HCT116 (cell line): ENCODE results near the gene PPP2R3C. TPM values are rescaled to one million over a fixed set of nuclear protein-coding genes. Genes with fewer than 3 reads are reported as not detected.

ENCODE experiments used
- ATAC-seq: fragments of 200-7000 bp; cut with Tn5 transposase; 2 replicates; pipeline ENCODE4 v1.9.1; 2020; ENCODE audit warnings: mild to moderate bottlenecking, moderate library complexity
- BruUV-seq: library from RNA; stranded (reverse); fragments of 400-500 nt; replicated peaks from 2 replicates; lab custom pipeline; 2021; lab: Mats Ljungman, UMichigan
- CTCF ChIA-PET: fragments of 300-600 bp; sonication (Branson Sonifier 250); formaldehyde crosslinking; loops from one replicate; lab custom pipeline; 2021; ENCODE audit warnings: antibody characterized with exemption; lab: Charles Lee
- POLR2A ChIA-PET: fragments of 300-600, 350-600 bp; sonication (Branson Sonifier 250); formaldehyde crosslinking; loops from one replicate; lab custom pipeline; 2021; ENCODE audit warnings: antibody characterized with exemption; lab: Charles Lee
- RAD21 ChIA-PET, 2 experiments: fragments of 300-600 bp; sonication (Branson Sonifier 250); formaldehyde crosslinking; loops; one replicate each; lab custom pipeline; 2023; ENCODE audit warnings: low total read pairs in 2 of 2; ENCODE audit not compliant: uncharacterized antibody in 2 of 2, unreplicated experiment in 2 of 2, low non-redundant PET in 1 of 2; lab: Charles Lee
- DNase-seq: peaks from one replicate; pipeline ENCODE4 v3.0.0-alpha.2; 2010; ENCODE audit warnings: low read depth, low spot score
- H2AFZ ChIP-seq: fragments of 200-600 bp; shearing (Covaris generic), sonication (generic); 2 replicates; pipeline ENCODE4 v1.6.1; 2017; ENCODE audit warnings: low read depth, mixed run types, mixed read lengths, antibody characterized with exemption, low read length; ENCODE audit not compliant: poor library complexity, severe bottlenecking
- H3K27ac ChIP-seq: 2 replicates; pipeline ENCODE4 v1.5.1; 2012; ENCODE audit warnings: low read depth, low read length
- H3K27me3 ChIP-seq: fragments of 200-600 bp; sonication (generic); 2 replicates; pipeline ENCODE4 v1.6.1; 2016; ENCODE audit warnings: mixed run types, low read length, mixed read lengths; ENCODE audit not compliant: insufficient read depth
- H3K36me3 ChIP-seq, 2 experiments: fragments of 200-500 bp in 1 of 2; fragments of 200-600 bp in 1 of 2; sonication (Bioruptor generic) in 1 of 2; sonication (generic) in 1 of 2; 2 replicates each; pipeline versions ENCODE4 v1.5.1 to v1.6.1; 2014 to 2016; ENCODE audit warnings: low read length in 2 of 2, inconsistent platforms in 1 of 2, mixed read lengths in 1 of 2, mixed run types in 1 of 2; ENCODE audit not compliant: insufficient read depth in 2 of 2, control insufficient read depth in 1 of 2
- H3K4me1 ChIP-seq, 2 experiments: fragments of 200-600 bp in 1 of 2; sonication (generic) in 1 of 2; 2 replicates each; pipeline versions ENCODE4 v1.5.1 to v1.6.1; 2012 to 2017; ENCODE audit warnings: low read length in 2 of 2, inconsistent platforms in 1 of 2, mild to moderate bottlenecking in 1 of 2, mixed read lengths in 1 of 2, mixed run types in 1 of 2, moderate library complexity in 1 of 2; ENCODE audit not compliant: insufficient read depth in 2 of 2, control insufficient read depth in 1 of 2
- H3K4me2 ChIP-seq: fragments of 200-600 bp; sonication (generic); 2 replicates; pipeline ENCODE4 v1.6.1; 2017; ENCODE audit warnings: mixed run types, low read length, mixed read lengths
- H3K4me3 ChIP-seq, 2 experiments: fragments of 200-600 bp in 1 of 2; sonication (generic) in 1 of 2; replicated peaks in 1 of 2; 2 replicates each; pipeline ENCODE4 v1.5.1; 2011 to 2016; ENCODE audit warnings: low read length in 2 of 2, control low read depth in 1 of 2, low read depth in 1 of 2, mild to moderate bottlenecking in 1 of 2, mixed read lengths in 1 of 2, mixed run types in 1 of 2
- H3K79me2 ChIP-seq: fragments of 200-600 bp; sonication (generic); 2 replicates; pipeline ENCODE4 v1.6.1; 2017; ENCODE audit warnings: mild to moderate bottlenecking, mixed run types, low read length, moderate library complexity, mixed read lengths; ENCODE audit not compliant: insufficient read depth
- H3K9ac ChIP-seq: fragments of 200-600 bp; sonication (generic); 2 replicates; pipeline ENCODE4 v1.6.1; 2016; ENCODE audit warnings: low read length, mixed read lengths
- H3K9me2 ChIP-seq: fragments of 200-600 bp; sonication (generic), shearing (Covaris generic); 2 replicates; pipeline ENCODE4 v1.6.1; 2017; ENCODE audit warnings: mixed run types, mild to moderate bottlenecking, moderate library complexity; ENCODE audit not compliant: insufficient read depth
- H3K9me3 ChIP-seq, 2 experiments: fragments of 200-500 bp in 1 of 2; fragments of 200-600 bp in 1 of 2; sonication (Bioruptor generic) in 1 of 2; sonication (generic) in 1 of 2; 2 replicates each; pipeline ENCODE4 v1.6.1; 2014 to 2017; ENCODE audit warnings: low read length in 2 of 2, mixed read lengths in 2 of 2, inconsistent platforms in 1 of 2, low read depth in 1 of 2, mild to moderate bottlenecking in 1 of 2, mixed run types in 1 of 2, moderate library complexity in 1 of 2; ENCODE audit not compliant: control insufficient read depth in 1 of 2, insufficient read depth in 1 of 2
- H4K20me1 ChIP-seq: fragments of 200-600 bp; sonication (generic), shearing (Covaris generic); 2 replicates; pipeline ENCODE4 v1.6.1; 2017; ENCODE audit warnings: mixed run types, mild to moderate bottlenecking, moderate library complexity; ENCODE audit not compliant: insufficient read depth
- ATF3 ChIP-seq: IDR thresholded peaks from 2 replicates; pipeline ENCODE4 v1.6.1; 2012
- CBX3 ChIP-seq: IDR thresholded peaks from 2 replicates; pipeline ENCODE4 v1.6.1; 2012; ENCODE audit warnings: low read depth
- CTCF ChIP-seq, 3 experiments: fragments of 200-600 bp in 1 of 3; sonication (generic) in 1 of 3; IDR thresholded peaks in 2 of 3; conservative IDR thresholded peaks in 1 of 3; 2 replicates each; pipeline ENCODE4 v1.5.1; 2012 to 2017; ENCODE audit warnings: low read depth in 2 of 3, low read length in 2 of 3, antibody characterized with exemption in 1 of 3, borderline replicate concordance in 1 of 3, control low read depth in 1 of 3, mild to moderate bottlenecking in 1 of 3, mixed read lengths in 1 of 3, mixed run types in 1 of 3, moderate library complexity in 1 of 3; ENCODE audit not compliant: insufficient read depth in 1 of 3
- EGR1 ChIP-seq: IDR thresholded peaks from 2 replicates; pipeline ENCODE4 v1.6.1; 2012; ENCODE audit warnings: low read depth
- EZH2phosphoT487 ChIP-seq: fragments of 200-600 bp; IDR thresholded peaks from 2 replicates; pipeline ENCODE4 v1.6.1; 2018; ENCODE audit warnings: antibody characterized with exemption, borderline replicate concordance
- MAX ChIP-seq: IDR thresholded peaks from 2 replicates; pipeline ENCODE4 v1.6.1; 2012
- POLR2AphosphoS5 ChIP-seq: IDR thresholded peaks from 2 replicates; pipeline ENCODE4 v1.6.1; 2011; ENCODE audit warnings: mild to moderate bottlenecking, low read depth, low read length, moderate library complexity
- REST ChIP-seq: IDR thresholded peaks from 2 replicates; pipeline ENCODE4 v1.6.1; 2012; ENCODE audit warnings: low read depth
- SP1 ChIP-seq: IDR thresholded peaks from 2 replicates; pipeline ENCODE4 v1.6.1; 2012; ENCODE audit warnings: low read depth
- SRF ChIP-seq: IDR thresholded peaks from 2 replicates; pipeline ENCODE4 v1.6.1; 2012; ENCODE audit warnings: low read depth
- TCF7L2 ChIP-seq: IDR thresholded peaks from 2 replicates; pipeline ENCODE4 v1.7.0; 2011; ENCODE audit warnings: borderline replicate concordance, inconsistent platforms; ENCODE audit not compliant: insufficient read depth, insufficient read length; ENCODE audit errors: extremely low read depth
- ZBTB33 ChIP-seq: IDR thresholded peaks from 2 replicates; pipeline ENCODE4 v1.6.1; 2011; ENCODE audit warnings: mild to moderate bottlenecking, low read length, moderate library complexity; ENCODE audit not compliant: insufficient replicate concordance; ENCODE audit errors: extremely low read depth
- ZFX ChIP-seq: fragments of 450-650 bp; IDR thresholded peaks from 2 replicates; pipeline ENCODE4 v1.6.1; 2017
- intact Hi-C: fragments of 100-400 bp; cut with micrococcal nuclease; formaldehyde crosslinking; loops from 2 replicates; pipeline ENCODE4 v1.10.0; 2022
- total RNA-seq: library from RNA; stranded (reverse); gene quantifications from one replicate; pipeline ENCODE4 v1.2.1, GENCODE V29; 2021; ENCODE audit not compliant: unreplicated experiment

The PPP2R3C gene
- total RNA-seq, 1 experiment from 2014 or later: 14.1 TPM

- no peak overlapping the region for H3K4me3 ChIP-seq
- intact Hi-C loops: no loop called here
- no peak overlapping the region for H3K27ac ChIP-seq
- H4K20me1 ChIP-seq: no peaks in the 10 kb centered on the region
- DNase-seq: no peak
- no peak overlapping the region for H3K9ac ChIP-seq
- CTCF ChIA-PET: no interaction called here
- H3K4me1 ChIP-seq: peaks cover 5 to 9% of the 10 kb centered on the region in 2 experiments; a peak in 2 of 4 replicates
- no peak for TF ChIP-seq EGR1
- TF ChIP-seq POLR2AphosphoS5: no peak
- no peak for TF ChIP-seq ZBTB33
- TF ChIP-seq TCF7L2: no peak
- TF ChIP-seq REST: no peak
- no peak for TF ChIP-seq CTCF (IDR thresholded peaks at IDR 0.05 in 2 of 3, conservative IDR thresholded peaks at IDR 0.05 in 1 of 3; ENCODE audit: borderline replicate concordance in 1 of 3, insufficient read depth in 1 of 3, low read depth in 2 of 3, low read length in 2 of 3)
- TF ChIP-seq ZFX: no peak
- no peak for TF ChIP-seq MAX
- TF ChIP-seq EZH2phosphoT487: no peak
- TF ChIP-seq SRF: no peak
- no peak for TF ChIP-seq ATF3
- TF ChIP-seq SP1: no peak
- TF ChIP-seq CBX3: no peak
- no peaks in the 10 kb centered on the region for H3K27me3 ChIP-seq
- ATAC-seq: no peak
- no peaks in the 10 kb centered on the region for H3K9me2 ChIP-seq
- no peaks in the 10 kb centered on the region for H3K36me3 ChIP-seq
- no peak overlapping the region for H3K4me2 ChIP-seq
- POLR2A ChIA-PET: no interaction called here
- no peaks in the 10 kb centered on the region for H3K9me3 ChIP-seq
- no TSS peak for BruUV-seq
- RAD21 ChIA-PET: no interaction called here
- H3K79me2 ChIP-seq: peaks cover 14% of the 10 kb centered on the region
- no peak overlapping the region for H2AFZ ChIP-seq
These were observed 70.0 kb downstream of the PPP2R3C start for GRCh38 chr14:35051796-35052195.
